Measurements from ENCODE around the gene FNDC3A. TPM values are rescaled to one million over a fixed set of nuclear protein-coding genes. Genes with fewer than 3 reads are reported as not detected.

Gene FNDC3A
- total and polyA plus RNA-seq, 9 of the 15 experiments (the other 6 are each of a cell fraction or from before 2014, with no cell fraction given): 4.1 to 22.0 (median 13.5) TPM

- no peak for TF ChIP-seq CHAMP1 (IDR thresholded peaks at IDR 0.05)
Measured at GRCh38 chr13:48993150-48993549, 17.4 kb downstream of the FNDC3A start (continued).

- H3K9ac ChIP-seq (ENCODE audit: insufficient read depth in 1 of 2, low read depth in 2 of 2, low read length in 2 of 2): no peak overlapping the region
- H2AFZ ChIP-seq (ENCODE audit: low read depth, low read length): no peak overlapping the region
- no peak overlapping the region for H3K27ac ChIP-seq (ENCODE audit: extremely low read depth, low read depth, low read length)
- H3K4me2 ChIP-seq (ENCODE audit: insufficient read depth, low read length): no peak overlapping the region
- no peak for FAIRE-seq
- DNase-seq (ENCODE audit: extremely low read depth in 1 of 4, low spot score in 3 of 4): no peak
- intact Hi-C loops (cut with micrococcal nuclease) (no loop called here), in situ Hi-C loops (cut with MboI) (no loop called here)
- H4K20me1 ChIP-seq (replicated peaks; ENCODE audit: control insufficient read depth, insufficient read depth, low read length): no peaks in the 10 kb centered on the region
- WGBS (ENCODE audit: insufficient coverage, low coverage, missing lambda C conversion rate): 100% methylated on average over 1 of the region's 2 CpGs
- no peaks in the 10 kb centered on the region for H3K27me3 ChIP-seq (ENCODE audit: control insufficient read depth in 2 of 2, insufficient read depth in 2 of 2, low read length in 2 of 2)
- TF ChIP-seq FOXP1 (CRISPR knock-in tag; IDR thresholded peaks at IDR 0.05) (no peak), TSC22D4 (tag; IDR thresholded peaks at IDR 0.05) (no peak), FOXM1 (IDR thresholded peaks at IDR 0.05; ENCODE audit: low read depth) (no peak), FOXM1 (CRISPR knock-in tag; IDR thresholded peaks at IDR 0.05; ENCODE audit: low read depth) (no peak), NKRF (IDR thresholded peaks at IDR 0.05; ENCODE audit: borderline replicate concordance) (no peak), NBN (IDR thresholded peaks at IDR 0.05; ENCODE audit: low read depth) (no peak), NR0B1 (IDR thresholded peaks at IDR 0.05; ENCODE audit: partially characterized antibody) (no peak), MTA2 (IDR thresholded peaks at IDR 0.05; ENCODE audit: low read depth) (no peak)
- no peaks in the 10 kb centered on the region for H3K9me3 ChIP-seq (replicated peaks; ENCODE audit: control insufficient read depth, insufficient read depth, low read depth, low read length)
- no peaks in the 10 kb centered on the region for H3K9me1 ChIP-seq (ENCODE audit: control insufficient read depth, insufficient read depth, low read length)
- CTCF ChIA-PET (ENCODE audit: low intra/inter-chr PET ratio): no interaction called here
- H3K79me2 ChIP-seq (ENCODE audit: control insufficient read depth, insufficient read depth, low read length): no peaks in the 10 kb centered on the region; the same call in 2 of the 3 replicates
- no peak for ATAC-seq
- H3K4me3 ChIP-seq: no peak overlapping the region
- POLR2A ChIA-PET: no interaction called here
- H3K4me1 ChIP-seq (replicated peaks in 1 of 2; ENCODE audit: control insufficient read depth in 2 of 2, insufficient read depth in 2 of 2, low read length in 2 of 2): no peaks in the 10 kb centered on the region
- no peaks in the 10 kb centered on the region for H3K36me3 ChIP-seq (ENCODE audit: control insufficient read depth, insufficient read depth, low read length)
- no TSS peak for BruUV-seq (replicated peaks)
Measured at GRCh38 chr13:48994706-48995105, 19.0 kb downstream of the FNDC3A start.
